SKM-1 treated with dmso at 0.1 percent for 144 hours (cell line): ENCODE measurements around the gene CEMIP.
"Not testable (repeated sequence)": the region's sequence is repeated elsewhere in the genome, so short reads cannot be mapped to it uniquely, and the experiment has no call there.

Experiments
- DNase-seq: peaks from one replicate; lab custom pipeline; 2025; ENCODE audit not compliant: unreplicated experiment; lab: John Stamatoyannopoulos, UW

Gene CEMIP

DNA sequence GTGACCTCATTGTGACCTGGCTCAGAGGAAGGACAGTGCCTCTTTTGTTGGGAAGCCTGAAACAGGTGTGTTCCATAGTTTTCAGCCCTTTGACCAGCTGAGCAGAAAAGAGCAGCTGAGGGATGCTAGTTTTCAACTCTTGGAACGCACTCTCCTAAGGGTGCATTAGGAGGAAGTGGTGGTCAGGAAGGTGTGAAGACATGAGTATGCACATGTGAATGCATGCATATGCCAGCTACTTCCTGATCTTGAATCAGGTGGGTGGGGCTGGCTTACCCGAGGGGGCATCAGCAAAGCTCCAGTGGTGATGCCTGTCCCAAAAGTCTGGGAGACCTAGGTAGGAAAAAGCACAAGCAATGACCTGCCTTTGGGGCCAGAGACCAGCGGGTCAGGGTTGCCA lies 23.3 kb upstream of the CEMIP start:
- DNase-seq, result no peak

- DNase-seq, result no peak
These were observed 20.9 kb upstream of the CEMIP start for GRCh38 chr15:80758130-80758745.

DNA sequence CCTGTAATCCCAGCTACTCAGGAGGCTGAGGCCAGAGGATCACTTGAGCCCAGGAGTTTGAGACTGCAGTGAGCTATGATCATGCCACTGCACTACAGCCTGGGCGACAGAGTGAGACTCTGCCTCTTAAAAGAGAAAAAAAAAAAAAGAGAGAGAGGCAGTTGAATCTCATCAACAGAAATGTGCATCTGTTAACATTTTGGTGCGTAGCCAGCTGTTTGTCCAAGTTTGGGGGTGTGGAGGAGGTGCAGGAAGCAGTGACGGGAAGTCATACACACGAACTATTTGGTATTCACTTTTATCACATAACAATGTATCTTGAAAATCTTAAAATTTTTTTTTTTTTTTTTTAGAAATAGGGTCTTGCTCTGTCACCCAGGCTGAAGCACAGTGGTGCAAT lies 18.2 kb upstream of the CEMIP start:
- no peak for DNase-seq

- DNase-seq, result no peak
These were observed 17.4 kb upstream of the CEMIP start for GRCh38 chr15:80761754-80762153.

DNA sequence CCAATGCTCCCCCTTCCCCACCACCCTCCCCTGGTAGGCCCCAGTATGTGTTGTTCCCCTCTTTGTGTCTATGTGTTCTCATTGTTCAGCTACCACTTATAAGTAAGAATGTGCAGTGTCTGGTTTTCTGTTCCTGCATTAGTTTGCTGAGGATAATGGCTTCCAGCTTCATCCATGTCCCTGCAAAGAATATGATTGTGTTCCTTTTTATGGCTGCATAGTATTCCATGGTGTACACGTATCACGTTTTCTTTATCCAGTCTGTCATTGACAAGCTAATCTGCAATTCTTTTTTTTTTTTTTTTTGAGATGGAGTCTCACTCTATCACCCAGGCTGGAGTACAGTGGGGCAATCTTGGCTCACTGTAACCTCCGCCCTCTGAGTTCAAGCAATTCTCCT lies 15.9 kb upstream of the CEMIP start:
- not testable (repeated sequence) for DNase-seq

GRCh38 chr15:80764535-80764934 lies 14.6 kb upstream of the CEMIP start:
- DNase-seq, result no peak

- DNase-seq, result no peak
These were observed 12.9 kb upstream of the CEMIP start for GRCh38 chr15:80766275-80766674.

GRCh38 chr15:80768158-80768557 lies 11.0 kb upstream of the CEMIP start:
- no peak for DNase-seq

DNA sequence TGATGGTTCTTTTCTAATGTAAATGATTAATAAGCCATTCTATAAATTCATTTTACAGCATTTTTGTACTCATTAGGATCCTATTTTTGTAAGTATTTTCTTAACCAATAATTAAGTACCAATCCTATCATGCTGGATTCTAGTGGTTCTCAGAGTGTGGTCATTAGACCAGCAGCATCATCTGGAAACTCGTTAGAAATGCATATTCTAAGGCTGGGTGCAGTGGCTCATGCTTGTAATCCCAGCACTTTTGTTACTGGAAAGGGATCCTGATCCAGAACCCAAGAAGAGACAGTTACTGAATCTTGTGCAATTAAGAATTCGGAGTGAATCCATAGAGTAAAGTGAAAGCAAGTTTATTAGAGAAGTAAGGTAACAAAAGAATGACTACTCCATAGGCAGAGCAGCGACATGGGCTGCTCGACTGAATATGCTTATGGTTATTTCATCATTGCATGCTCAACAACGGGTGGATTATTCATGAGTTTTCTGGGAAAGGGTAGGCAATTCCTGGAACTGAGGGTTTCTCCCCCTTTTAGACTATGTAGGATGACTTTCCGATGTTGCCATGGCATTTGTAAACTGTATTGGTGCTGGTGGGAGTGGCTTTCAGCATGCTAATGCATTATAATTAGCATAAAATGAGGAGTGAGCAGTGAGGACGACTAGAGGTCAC lies 9.9 kb upstream of the CEMIP start:
- no peak for DNase-seq

DNA sequence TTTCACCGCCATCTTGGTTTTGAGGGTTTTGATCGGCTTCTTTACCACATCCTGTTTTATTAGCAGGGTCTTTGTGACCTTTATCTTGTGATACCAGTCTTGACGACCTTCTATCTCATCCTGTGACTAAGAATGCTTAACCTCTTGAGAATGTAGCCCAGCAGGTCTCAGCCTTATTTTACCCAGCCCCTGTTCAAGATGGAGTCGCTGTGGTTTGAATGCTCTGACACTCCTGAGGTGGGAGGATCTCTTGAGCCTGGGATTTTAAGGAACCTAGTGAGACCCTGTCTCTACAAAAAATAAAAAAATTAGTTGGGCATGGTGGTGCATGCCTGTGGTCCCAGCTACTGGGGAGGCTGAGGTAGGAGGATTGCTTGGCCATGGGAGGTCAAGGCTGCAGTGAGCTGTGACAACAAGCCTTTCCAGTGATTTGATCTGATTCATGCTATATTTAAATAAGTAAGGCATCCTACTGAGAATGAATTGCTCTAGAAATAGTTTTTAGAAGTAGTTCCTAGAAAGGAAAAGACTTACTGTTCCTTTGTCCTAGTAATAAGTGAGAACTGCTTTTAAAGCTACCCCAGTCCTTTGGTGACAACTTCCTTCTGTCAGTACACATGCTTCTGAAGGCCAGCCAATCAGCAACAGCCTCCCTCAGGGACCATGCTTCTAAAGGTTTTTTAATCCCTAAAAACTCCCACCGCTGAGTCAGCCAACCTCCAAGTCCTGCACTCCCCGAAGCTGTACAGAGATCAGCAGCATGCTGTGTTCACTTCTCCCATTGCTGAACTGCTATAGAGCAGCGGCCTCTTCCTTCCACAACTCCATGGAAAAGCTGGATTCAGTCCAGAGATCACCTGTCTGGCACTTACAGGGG lies 9.1 kb upstream of the CEMIP start:
- no peak for DNase-seq

DNA sequence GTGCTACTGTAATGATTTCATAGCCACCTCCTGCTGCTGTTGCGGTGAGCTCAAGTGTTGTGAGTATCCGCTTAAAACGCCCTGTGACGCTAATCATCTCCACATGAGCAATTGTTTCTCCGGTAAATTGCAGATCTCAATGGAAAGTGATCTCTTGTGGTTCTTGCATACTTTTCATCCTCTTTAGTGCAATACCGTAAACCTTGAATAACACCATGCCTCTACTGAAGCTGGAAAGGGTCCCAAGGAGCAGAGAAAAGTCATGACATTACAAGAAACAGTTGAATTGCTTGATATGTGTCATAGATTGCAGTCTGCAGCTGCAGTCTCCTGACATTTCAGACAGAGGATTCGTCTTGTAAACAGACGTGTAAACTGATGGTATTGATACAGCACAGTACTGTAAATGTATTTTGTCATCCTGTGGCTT lies 6.0 kb upstream of the CEMIP start:
- DNase-seq, result no peak

GRCh38 chr15:80773792-80774352 lies 5.3 kb upstream of the CEMIP start:
- no peak for DNase-seq

DNA sequence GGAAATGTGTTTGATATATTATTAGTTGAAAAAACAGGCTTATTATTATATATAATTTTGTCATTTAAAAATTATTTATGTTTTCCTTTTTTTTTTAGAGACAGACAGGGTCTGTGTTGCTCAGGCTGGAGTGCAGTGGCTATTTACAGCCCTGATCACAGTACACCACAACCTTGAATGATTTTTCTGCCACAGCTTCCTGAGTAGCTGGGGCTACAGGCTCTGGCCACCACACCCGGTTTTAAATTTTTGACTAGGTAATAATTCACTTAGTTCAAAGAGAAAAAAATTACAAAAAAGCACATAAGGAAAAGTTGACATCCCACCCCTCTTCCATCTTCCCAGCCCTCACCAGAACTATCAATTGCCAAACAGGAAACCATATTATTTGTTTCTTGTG lies 4.7 kb upstream of the CEMIP start:
- no peak for DNase-seq

- DNase-seq, result no peak
These were observed 3.8 kb upstream of the CEMIP start for GRCh38 chr15:80775338-80775737.

- DNase-seq, result peak; percentile 48
These were observed 2.6 kb upstream of the CEMIP start for GRCh38 chr15:80776420-80777045.

DNA sequence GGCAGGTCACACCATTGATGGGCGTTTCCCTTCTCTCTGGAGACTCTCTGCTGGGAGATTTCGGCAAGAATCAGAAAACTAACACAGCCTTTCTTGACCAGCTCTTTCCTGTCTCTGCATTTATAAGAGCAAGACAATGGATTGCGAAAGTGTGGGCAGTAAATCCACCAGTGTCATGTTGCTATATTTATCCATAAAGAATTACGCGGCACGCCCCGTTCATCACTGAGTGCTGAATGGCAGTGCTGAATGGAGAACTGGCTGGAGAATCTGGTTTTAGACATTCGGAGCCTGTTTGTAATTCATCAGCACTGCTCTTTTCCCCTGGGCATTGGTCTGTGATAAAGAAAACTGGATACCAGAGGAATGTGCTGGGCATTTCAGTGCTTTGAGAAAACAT lies 2.0 kb upstream of the CEMIP start:
- DNase-seq, result peak; percentile 35

DNA sequence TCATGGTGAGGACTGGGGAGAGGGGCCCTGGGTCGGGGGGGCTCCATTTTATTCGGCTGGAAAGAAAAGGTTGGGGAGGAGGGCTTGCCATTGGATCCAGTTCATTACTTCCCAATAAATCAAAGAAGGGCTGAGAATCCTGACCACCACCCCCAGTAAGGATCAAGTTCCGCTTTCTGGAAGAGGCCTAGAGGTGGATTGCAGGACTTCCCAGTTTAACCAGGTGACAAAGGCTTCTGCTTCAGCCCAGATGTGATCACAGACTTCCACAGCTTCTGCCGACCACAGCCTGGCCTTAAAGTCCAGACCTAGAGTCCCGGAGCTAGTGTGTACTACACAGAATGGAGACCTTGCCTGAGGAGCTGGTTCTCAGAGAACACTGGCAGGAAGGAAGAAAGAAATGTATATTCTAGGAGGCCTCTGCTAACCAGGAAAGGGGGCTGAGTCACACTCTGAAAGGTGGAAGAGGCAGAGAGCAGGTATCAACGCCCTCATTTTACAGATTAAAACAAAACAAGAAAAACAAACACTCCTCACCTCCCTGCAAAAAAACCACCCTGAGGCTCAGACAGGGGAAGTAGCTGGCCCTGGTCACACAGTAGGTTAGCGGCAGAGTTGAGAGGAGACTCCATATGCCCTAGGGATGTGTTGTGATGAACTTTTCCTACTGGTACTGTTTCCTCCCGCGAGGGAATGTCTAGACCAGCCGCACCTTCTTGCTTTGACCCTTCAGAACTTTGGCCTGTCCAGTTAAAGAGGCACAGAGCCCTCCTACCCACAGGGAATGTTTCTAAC lies 1.1 kb upstream of the CEMIP start:
- DNase-seq, result no peak

- DNase-seq, result no peak
These were observed 578 bp upstream of the CEMIP start for GRCh38 chr15:80778621-80778963.

- no peak for DNase-seq
These were observed 667 bp downstream of the CEMIP start for GRCh38 chr15:80779658-80780415.
